Fibroblast of skin of scalp (primary cell): Measurements from ENCODE around the gene ATL3.
A peak's percentile ranks its signal among the peaks of the same experiment; 100 is the strongest.
"Not testable (repeated sequence)": the region's sequence is repeated elsewhere in the genome, so short reads cannot be mapped to it uniquely, and the experiment has no call there.

Experiments used
- DNase-seq: peaks from one replicate; pipeline ENCODE4 v3.0.0-alpha.2; 2013

Gene ATL3

GRCh38 chr11:63619967-63620366, 51.2 kb downstream of the ATL3 start:
- no peak for DNase-seq

GRCh38 chr11:63617686-63618085, 53.5 kb downstream of the ATL3 start:
- DNase-seq: not testable (repeated sequence)

- no peak for DNase-seq
These were observed 54.2 kb downstream of the ATL3 start for GRCh38 chr11:63616953-63617352.

- DNase-seq: peak; percentile 21
These were observed 57.0 kb downstream of the ATL3 start, which contains the start of gene PLAAT3 for GRCh38 chr11:63614136-63614671. Gene PLAAT3 (minus strand): TSS chr11:63614433. CDS start chr11:63614014, 419 bp downstream.

GRCh38 chr11:63613517-63614135, 57.5 kb downstream of the ATL3 start:
- no peak for DNase-seq

GRCh38 chr11:63612181-63612580, 59.0 kb downstream of the ATL3 start:
- DNase-seq: peak; percentile 27

- DNase-seq: no peak
These were observed 59.8 kb downstream of the ATL3 start for GRCh38 chr11:63611395-63611747.

GRCh38 chr11:63610604-63611394, 60.4 kb downstream of the ATL3 start:
- peak; percentile 37 for DNase-seq

GRCh38 chr11:63609971-63610580, 61.1 kb downstream of the ATL3 start:
- DNase-seq: peak; percentile 15

- no peak for DNase-seq
These were observed 61.6 kb downstream of the ATL3 start for GRCh38 chr11:63609536-63609935.

GRCh38 chr11:63608353-63609345, 62.5 kb downstream of the ATL3 start:
- DNase-seq: peak; percentile 88

GRCh38 chr11:63603180-63603518, 68.0 kb downstream of the ATL3 start:
- no peak for DNase-seq

- DNase-seq: peak; percentile 68
These were observed 68.6 kb downstream of the ATL3 start for GRCh38 chr11:63602290-63603179.

- DNase-seq: peak; percentile 90
These were observed 71.7 kb downstream of the ATL3 start for GRCh38 chr11:63599211-63600122.

- DNase-seq: no peak
These were observed 72.6 kb downstream of the ATL3 start for GRCh38 chr11:63598556-63598955.

- peak; percentile 49 for DNase-seq
These were observed 75.9 kb downstream of the ATL3 start for GRCh38 chr11:63595296-63595695.

GRCh38 chr11:63592975-63593395, 78.2 kb downstream of the ATL3 start:
- peak; percentile 49 for DNase-seq

GRCh38 chr11:63590024-63590788, 81.0 kb downstream of the ATL3 start:
- no peak for DNase-seq

- no peak for DNase-seq
These were observed 82.2 kb downstream of the ATL3 start for GRCh38 chr11:63589000-63589399.
